ENCODE measurements around the gene ANKRD55.

DNA sequence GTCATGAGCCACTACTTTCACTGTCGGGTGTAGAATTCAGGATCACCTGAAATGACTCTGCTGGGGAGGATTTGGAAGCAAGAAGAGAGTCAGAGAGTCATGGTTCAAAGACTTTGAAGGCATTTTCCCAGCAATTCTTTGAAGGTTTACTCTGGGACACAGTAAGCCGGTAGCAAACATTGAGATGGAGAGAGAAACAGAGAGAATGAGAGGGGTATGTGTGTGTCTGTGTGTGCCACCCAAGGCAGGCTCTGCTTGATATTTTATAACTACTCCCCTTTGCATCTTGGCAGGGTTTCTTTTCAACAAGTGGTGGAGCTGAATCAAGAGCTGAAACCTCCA is 89.8 kb downstream of the ANKRD55 start:
- TF ChIP-seq, protein P1, sequence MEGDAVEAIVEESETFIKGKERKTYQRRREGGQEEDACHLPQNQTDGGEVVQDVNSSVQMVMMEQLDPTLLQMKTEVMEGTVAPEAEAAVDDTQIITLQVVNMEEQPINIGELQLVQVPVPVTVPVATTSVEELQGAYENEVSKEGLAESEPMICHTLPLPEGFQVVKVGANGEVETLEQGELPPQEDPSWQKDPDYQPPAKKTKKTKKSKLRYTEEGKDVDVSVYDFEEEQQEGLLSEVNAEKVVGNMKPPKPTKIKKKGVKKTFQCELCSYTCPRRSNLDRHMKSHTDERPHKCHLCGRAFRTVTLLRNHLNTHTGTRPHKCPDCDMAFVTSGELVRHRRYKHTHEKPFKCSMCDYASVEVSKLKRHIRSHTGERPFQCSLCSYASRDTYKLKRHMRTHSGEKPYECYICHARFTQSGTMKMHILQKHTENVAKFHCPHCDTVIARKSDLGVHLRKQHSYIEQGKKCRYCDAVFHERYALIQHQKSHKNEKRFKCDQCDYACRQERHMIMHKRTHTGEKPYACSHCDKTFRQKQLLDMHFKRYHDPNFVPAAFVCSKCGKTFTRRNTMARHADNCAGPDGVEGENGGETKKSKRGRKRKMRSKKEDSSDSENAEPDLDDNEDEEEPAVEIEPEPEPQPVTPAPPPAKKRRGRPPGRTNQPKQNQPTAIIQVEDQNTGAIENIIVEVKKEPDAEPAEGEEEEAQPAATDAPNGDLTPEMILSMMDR (IDR thresholded peaks at IDR 0.05), result no peak
- TF ChIP-seq POLR2A (IDR thresholded peaks at IDR 0.05), result no peak

Data from lower leg skin (tissue), 3 donors.